ENCODE results near the gene PLAC1. TPM values are rescaled to one million over a fixed set of nuclear protein-coding genes. Genes with fewer than 3 reads are reported as not detected.

PLAC1 gene
- total RNA-seq, 1 experiment from 2014 or later, result 2.6 TPM

GRCh38 chrX:134568285-134569016 is 89.8 kb downstream of the PLAC1 start:
- no TSS peak for BruUV-seq (replicated peaks)
- H2AFZ ChIP-seq (ENCODE audit: low read length), result no peak overlapping the region
- no peak overlapping the region for H3K4me3 ChIP-seq (ENCODE audit: low read length)
- H3K36me3 ChIP-seq (ENCODE audit: low read depth, low read length), result no peaks in the 10 kb centered on the region
- no peak overlapping the region for H3K9ac ChIP-seq (ENCODE audit: low read length)
- intact Hi-C loops (cut with micrococcal nuclease), result no loop called here
- H3K27me3 ChIP-seq (ENCODE audit: low read length), result no peaks in the 10 kb centered on the region
- ATAC-seq (peak; percentile 59), DNase-seq (peak; percentile 33)
- peak overlapping the region; percentile 13 for H3K4me2 ChIP-seq (ENCODE audit: low read length)
- H3K27ac ChIP-seq (ENCODE audit: low read length), result no peak overlapping the region
- POLR2A ChIA-PET (ENCODE audit: unreplicated experiment), result interaction anchor here (0.7 kb wide), 2 partner anchors 15 to 301 kb away, joined by 3 to 6 read pairs; no protein-coding TSS in a partner anchor
- TF ChIP-seq CTCF (conservative IDR thresholded peaks at IDR 0.05; ENCODE audit: low read depth, low read length) (no peak), EZH2phosphoT487 (IDR thresholded peaks at IDR 0.05; ENCODE audit: borderline replicate concordance, low read length) (no peak), EZH2 (IDR thresholded peaks at IDR 0.05; ENCODE audit: low read length, unreplicated experiment) (no peak)
- H3K9me3 ChIP-seq (ENCODE audit: low read length), result no peaks in the 10 kb centered on the region
- H3K4me1 ChIP-seq (ENCODE audit: insufficient read depth, low read length), result peaks cover 46% of the 10 kb centered on the region
- H4K20me1 ChIP-seq (ENCODE audit: low read length), result no peaks in the 10 kb centered on the region
- CTCF ChIA-PET, result no interaction called here
- no peaks in the 10 kb centered on the region for H3K9me2 ChIP-seq (replicated peaks; ENCODE audit: low read length)
- no peaks in the 10 kb centered on the region for H3F3A ChIP-seq (ENCODE audit: low read length, unreplicated experiment)
- H3K79me2 ChIP-seq (ENCODE audit: low read length), result no peaks in the 10 kb centered on the region

- Histone ChIP-seq H3K9me2 (replicated peaks; ENCODE audit: low read length) (no peaks in the 10 kb centered on the region), H3F3A (ENCODE audit: low read length, unreplicated experiment) (no peaks in the 10 kb centered on the region), H3K4me1 (ENCODE audit: insufficient read depth, low read length) (peaks cover 27% of the 10 kb centered on the region), H4K20me1 (ENCODE audit: low read length) (no peaks in the 10 kb centered on the region), H3K4me3 (ENCODE audit: low read length) (no peak overlapping the region), H3K27ac (ENCODE audit: low read length) (no peak overlapping the region), H3K27me3 (ENCODE audit: low read length) (no peaks in the 10 kb centered on the region), H3K36me3 (ENCODE audit: low read depth, low read length) (no peaks in the 10 kb centered on the region), H3K4me2 (ENCODE audit: low read length) (no peak overlapping the region), H3K9me3 (ENCODE audit: low read length) (no peaks in the 10 kb centered on the region), H3K79me2 (ENCODE audit: low read length) (no peaks in the 10 kb centered on the region), H2AFZ (ENCODE audit: low read length) (no peak overlapping the region), H3K9ac (ENCODE audit: low read length) (no peak overlapping the region)
- TF ChIP-seq CTCF (conservative IDR thresholded peaks at IDR 0.05; ENCODE audit: low read depth, low read length) (no peak), EZH2phosphoT487 (IDR thresholded peaks at IDR 0.05; ENCODE audit: borderline replicate concordance, low read length) (no peak), EZH2 (IDR thresholded peaks at IDR 0.05; ENCODE audit: low read length, unreplicated experiment) (no peak)
- intact Hi-C loops (cut with micrococcal nuclease), result no loop called here
- BruUV-seq (replicated peaks), result no TSS peak
- ChIA-PET POLR2A (ENCODE audit: unreplicated experiment) (no interaction called here), CTCF (no interaction called here)
- ATAC-seq, result no peak
- no peak for DNase-seq
Measured at GRCh38 chrX:134566506-134566905, 91.8 kb downstream of the PLAC1 start.

GRCh38 chrX:134562002-134562401 is 96.3 kb downstream of the PLAC1 start:
- no peak for ATAC-seq
- no peak overlapping the region for H3K9ac ChIP-seq (ENCODE audit: low read length)
- POLR2A ChIA-PET (ENCODE audit: unreplicated experiment), result no interaction called here

More at GRCh38 chrX:134562002-134562401, 96.3 kb downstream of the PLAC1 start:
- no peaks in the 10 kb centered on the region for H3F3A ChIP-seq (ENCODE audit: low read length, unreplicated experiment)
- H3K9me2 ChIP-seq (replicated peaks; ENCODE audit: low read length), result no peaks in the 10 kb centered on the region
- H2AFZ ChIP-seq (ENCODE audit: low read length), result no peak overlapping the region
- peaks cover 13% of the 10 kb centered on the region for H3K4me1 ChIP-seq (ENCODE audit: insufficient read depth, low read length)
- BruUV-seq (replicated peaks), result no TSS peak
- CTCF ChIA-PET, result no interaction called here
- H3K9me3 ChIP-seq (ENCODE audit: low read length), result no peaks in the 10 kb centered on the region
- no peaks in the 10 kb centered on the region for H4K20me1 ChIP-seq (ENCODE audit: low read length)
- TF ChIP-seq EZH2 (IDR thresholded peaks at IDR 0.05; ENCODE audit: low read length, unreplicated experiment) (no peak), CTCF (conservative IDR thresholded peaks at IDR 0.05; ENCODE audit: low read depth, low read length) (no peak), EZH2phosphoT487 (IDR thresholded peaks at IDR 0.05; ENCODE audit: borderline replicate concordance, low read length) (no peak)
- no peak for DNase-seq
- no peak overlapping the region for H3K4me3 ChIP-seq (ENCODE audit: low read length)
- H3K36me3 ChIP-seq (ENCODE audit: low read depth, low read length), result no peaks in the 10 kb centered on the region
- H3K27ac ChIP-seq (ENCODE audit: low read length), result no peak overlapping the region
- no peak overlapping the region for H3K4me2 ChIP-seq (ENCODE audit: low read length)
- no peaks in the 10 kb centered on the region for H3K79me2 ChIP-seq (ENCODE audit: low read length)
- intact Hi-C loops (cut with micrococcal nuclease), result no loop called here
- H3K27me3 ChIP-seq (ENCODE audit: low read length), result no peaks in the 10 kb centered on the region
